HepG2 (cell line): ENCODE measurements around the gene CHCHD3.

Experiments
- KDM4B ChIP-seq: sonication (generic); formaldehyde crosslinking; IDR thresholded peaks from 2 replicates; pipeline ENCODE4 v1.4.0; 2020; ENCODE audit warnings: missing genetic modification reagents
- SP1 ChIP-seq, 2 experiments: fragments of 450-650 bp in 1 of 2; sonication (generic) in 1 of 2; formaldehyde crosslinking in 1 of 2; IDR thresholded peaks; 2 replicates each; pipeline versions ENCODE4 v1.4.0 to v1.6.1; 2016 to 2020; ENCODE audit warnings: missing genetic modification reagents in 1 of 2
- ZBTB33 ChIP-seq: sonication (generic); formaldehyde crosslinking; IDR thresholded peaks from 2 replicates; pipeline ENCODE4 v1.4.0; 2020; ENCODE audit warnings: missing genetic modification reagents
- TF ChIP-seq, protein P1 (sequence below), 2 experiments: fragments of 450-650 bp in 1 of 2; sonication (generic) in 1 of 2; formaldehyde crosslinking in 1 of 2; IDR thresholded peaks; 2 replicates each; pipeline versions ENCODE4 v1.6.1 to v1.8.0; 2016 to 2022; ENCODE audit warnings: antibody characterized with exemption in 1 of 2, mild to moderate bottlenecking in 1 of 2, missing genetic modification reagents in 1 of 2

- TF ChIP-seq ZBTB33 = no peak
- TF ChIP-seq, protein P1, sequence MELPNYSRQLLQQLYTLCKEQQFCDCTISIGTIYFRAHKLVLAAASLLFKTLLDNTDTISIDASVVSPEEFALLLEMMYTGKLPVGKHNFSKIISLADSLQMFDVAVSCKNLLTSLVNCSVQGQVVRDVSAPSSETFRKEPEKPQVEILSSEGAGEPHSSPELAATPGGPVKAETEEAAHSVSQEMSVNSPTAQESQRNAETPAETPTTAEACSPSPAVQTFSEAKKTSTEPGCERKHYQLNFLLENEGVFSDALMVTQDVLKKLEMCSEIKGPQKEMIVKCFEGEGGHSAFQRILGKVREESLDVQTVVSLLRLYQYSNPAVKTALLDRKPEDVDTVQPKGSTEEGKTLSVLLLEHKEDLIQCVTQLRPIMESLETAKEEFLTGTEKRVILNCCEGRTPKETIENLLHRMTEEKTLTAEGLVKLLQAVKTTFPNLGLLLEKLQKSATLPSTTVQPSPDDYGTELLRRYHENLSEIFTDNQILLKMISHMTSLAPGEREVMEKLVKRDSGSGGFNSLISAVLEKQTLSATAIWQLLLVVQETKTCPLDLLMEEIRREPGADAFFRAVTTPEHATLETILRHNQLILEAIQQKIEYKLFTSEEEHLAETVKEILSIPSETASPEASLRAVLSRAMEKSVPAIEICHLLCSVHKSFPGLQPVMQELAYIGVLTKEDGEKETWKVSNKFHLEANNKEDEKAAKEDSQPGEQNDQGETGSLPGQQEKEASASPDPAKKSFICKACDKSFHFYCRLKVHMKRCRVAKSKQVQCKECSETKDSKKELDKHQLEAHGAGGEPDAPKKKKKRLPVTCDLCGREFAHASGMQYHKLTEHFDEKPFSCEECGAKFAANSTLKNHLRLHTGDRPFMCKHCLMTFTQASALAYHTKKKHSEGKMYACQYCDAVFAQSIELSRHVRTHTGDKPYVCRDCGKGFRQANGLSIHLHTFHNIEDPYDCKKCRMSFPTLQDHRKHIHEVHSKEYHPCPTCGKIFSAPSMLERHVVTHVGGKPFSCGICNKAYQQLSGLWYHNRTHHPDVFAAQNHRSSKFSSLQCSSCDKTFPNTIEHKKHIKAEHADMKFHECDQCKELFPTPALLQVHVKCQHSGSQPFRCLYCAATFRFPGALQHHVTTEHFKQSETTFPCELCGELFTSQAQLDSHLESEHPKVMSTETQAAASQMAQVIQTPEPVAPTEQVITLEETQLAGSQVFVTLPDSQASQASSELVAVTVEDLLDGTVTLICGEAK (IDR thresholded peaks at IDR 0.05) = no peak
- TF ChIP-seq, protein P1 (CRISPR knock-in tag; IDR thresholded peaks at IDR 0.05) = no peak
- TF ChIP-seq SP1 (IDR thresholded peaks at IDR 0.05) = no peak
- TF ChIP-seq SP1 (CRISPR knock-in tag; IDR thresholded peaks at IDR 0.05) = no peak
- no peak for TF ChIP-seq KDM4B (CRISPR knock-in tag)
Measured at GRCh38 chr7:132771301-132771730, 310.6 kb downstream of the CHCHD3 start.
